Gastrocnemius medialis (tissue), 4 donors: ENCODE data around the gene ADIPOR2.

Experiments used
- POLR2A ChIP-seq, 2 donors: fragments of 450-650 bp; IDR thresholded peaks; one replicate each; pipeline ENCODE4 v1.6.1; 2017; ENCODE audit warnings: antibody characterized with exemption in 2 of 2, mild to moderate bottlenecking in 2 of 2, moderate library complexity in 2 of 2
- TF ChIP-seq, protein P1 (sequence below), 5 experiments: fragments of 450-650 bp in 3 of 5; fragments of 200-600 bp in 2 of 5; sonication (generic) in 2 of 5; IDR thresholded peaks in 4 of 5; conservative IDR thresholded peaks in 1 of 5; 1 replicate in 4 of 5; 2 replicates in 1 of 5; pipeline ENCODE4 v1.5.1; 2016 to 2019; ENCODE audit warnings: antibody characterized with exemption in 5 of 5, mild to moderate bottlenecking in 3 of 5, moderate library complexity in 3 of 5

DNA sequence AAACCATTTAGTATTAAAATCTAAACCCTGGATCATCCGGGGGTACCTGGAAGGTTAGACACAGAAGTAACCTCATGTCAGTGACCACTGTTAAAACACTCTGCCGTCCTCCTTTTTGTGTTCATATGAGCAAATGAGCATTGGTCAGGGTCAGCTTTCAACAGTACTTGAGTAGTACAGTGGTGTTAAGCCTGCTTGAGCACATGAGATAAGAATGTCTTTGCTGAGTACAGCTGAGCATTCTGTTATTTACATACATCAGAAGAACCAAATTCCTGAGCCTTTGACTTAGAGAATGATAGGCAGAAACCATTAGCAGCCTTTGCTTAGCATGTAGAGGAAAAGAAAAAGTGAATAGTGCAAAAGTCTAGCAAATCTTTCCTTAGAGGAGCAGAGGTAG lies 90.9 kb downstream of the ADIPOR2 start:
- TF ChIP-seq, protein P1, sequence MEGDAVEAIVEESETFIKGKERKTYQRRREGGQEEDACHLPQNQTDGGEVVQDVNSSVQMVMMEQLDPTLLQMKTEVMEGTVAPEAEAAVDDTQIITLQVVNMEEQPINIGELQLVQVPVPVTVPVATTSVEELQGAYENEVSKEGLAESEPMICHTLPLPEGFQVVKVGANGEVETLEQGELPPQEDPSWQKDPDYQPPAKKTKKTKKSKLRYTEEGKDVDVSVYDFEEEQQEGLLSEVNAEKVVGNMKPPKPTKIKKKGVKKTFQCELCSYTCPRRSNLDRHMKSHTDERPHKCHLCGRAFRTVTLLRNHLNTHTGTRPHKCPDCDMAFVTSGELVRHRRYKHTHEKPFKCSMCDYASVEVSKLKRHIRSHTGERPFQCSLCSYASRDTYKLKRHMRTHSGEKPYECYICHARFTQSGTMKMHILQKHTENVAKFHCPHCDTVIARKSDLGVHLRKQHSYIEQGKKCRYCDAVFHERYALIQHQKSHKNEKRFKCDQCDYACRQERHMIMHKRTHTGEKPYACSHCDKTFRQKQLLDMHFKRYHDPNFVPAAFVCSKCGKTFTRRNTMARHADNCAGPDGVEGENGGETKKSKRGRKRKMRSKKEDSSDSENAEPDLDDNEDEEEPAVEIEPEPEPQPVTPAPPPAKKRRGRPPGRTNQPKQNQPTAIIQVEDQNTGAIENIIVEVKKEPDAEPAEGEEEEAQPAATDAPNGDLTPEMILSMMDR (IDR thresholded peaks at IDR 0.05 in 4 of 5, conservative IDR thresholded peaks at IDR 0.05 in 1 of 5): no peak
- TF ChIP-seq POLR2A (IDR thresholded peaks at IDR 0.05): no peak
